HG03066 (cell line): ENCODE results near the gene C11orf21.

Experiments used
- ATAC-seq: cut with Tn5 transposase; IDR thresholded peaks from one replicate; pipeline ENCODE4 v1.9.1; 2021; ENCODE audit warnings: low read depth; ENCODE audit not compliant: unreplicated experiment

The C11orf21 gene

GRCh38 chr11:2247496-2247895, 54.2 kb downstream of the C11orf21 start:
- ATAC-seq, result no peak
